H9 (cell line): ENCODE results near the gene DKK3. TPM values are rescaled to one million over a fixed set of nuclear protein-coding genes. Genes with fewer than 3 reads are reported as not detected.
A peak's percentile ranks its signal among the peaks of the same experiment; 100 is the strongest.

Experiments
- DNase-seq: peaks from one replicate; pipeline ENCODE4 v3.0.0-alpha.2; 2017
- H2AFZ ChIP-seq: one replicate; pipeline ENCODE4 v1.6.1; 2013; ENCODE audit warnings: mild to moderate bottlenecking, low read length, control low read depth, moderate library complexity
- H2AK5ac ChIP-seq: 2 replicates; pipeline ENCODE4 v1.6.1; 2013; ENCODE audit warnings: low read length, control low read depth, mixed read lengths; ENCODE audit not compliant: insufficient read length
- H2BK120ac ChIP-seq: one replicate; pipeline ENCODE4 v1.6.1; 2013; ENCODE audit warnings: low read depth, mild to moderate bottlenecking, low read length, control low read depth, inconsistent platforms; ENCODE audit not compliant: poor library complexity, severe bottlenecking
- H2BK12ac ChIP-seq: 2 replicates; pipeline ENCODE4 v1.6.1; 2013; ENCODE audit warnings: low read length, control low read depth, mixed read lengths, low read depth; ENCODE audit not compliant: insufficient read length
- H2BK15ac ChIP-seq: 2 replicates; pipeline ENCODE4 v1.6.1; 2013; ENCODE audit warnings: low read depth, low read length, control low read depth
- H2BK20ac ChIP-seq: one replicate; pipeline ENCODE4 v1.6.1; 2013; ENCODE audit warnings: low read depth, mild to moderate bottlenecking, low read length, control low read depth, inconsistent platforms; ENCODE audit not compliant: poor library complexity, severe bottlenecking
- H2BK5ac ChIP-seq: 2 replicates; pipeline ENCODE4 v1.6.1; 2013; ENCODE audit warnings: low read length, control low read depth, mixed read lengths; ENCODE audit not compliant: insufficient read length
- H3K14ac ChIP-seq: 2 replicates; pipeline ENCODE4 v1.6.1; 2013; ENCODE audit warnings: low read length, control low read depth; ENCODE audit not compliant: insufficient read depth
- H3K18ac ChIP-seq: 2 replicates; pipeline ENCODE4 v1.6.1; 2013; ENCODE audit warnings: low read depth, mild to moderate bottlenecking, mixed read lengths, low read length, control low read depth; ENCODE audit not compliant: insufficient read length
- H3K23ac ChIP-seq: 2 replicates; pipeline ENCODE4 v1.6.1; 2013; ENCODE audit warnings: low read length, control low read depth, mixed read lengths, low read depth; ENCODE audit not compliant: insufficient read length
- H3K23me2 ChIP-seq: 2 replicates; pipeline ENCODE4 v1.6.1; 2013; ENCODE audit warnings: low read depth, mild to moderate bottlenecking, mixed read lengths, low read length, control low read depth; ENCODE audit not compliant: insufficient read length, poor library complexity, severe bottlenecking
- H3K27ac ChIP-seq: 2 replicates; pipeline ENCODE4 v1.5.1; 2013; ENCODE audit warnings: low read length, control low read depth, mixed read lengths, low read depth; ENCODE audit not compliant: insufficient read length
- H3K27me3 ChIP-seq: 2 replicates; pipeline ENCODE4 v1.6.1; 2013; ENCODE audit warnings: low read length, control low read depth, inconsistent platforms; ENCODE audit not compliant: insufficient read depth
- H3K4ac ChIP-seq: 2 replicates; pipeline ENCODE4 v1.6.1; 2013; ENCODE audit warnings: low read depth, mild to moderate bottlenecking, control low read depth, inconsistent platforms, low read length, moderate library complexity
- H3K4me1 ChIP-seq: 2 replicates; pipeline ENCODE4 v1.6.1; 2013; ENCODE audit warnings: low read length, control low read depth, inconsistent platforms; ENCODE audit not compliant: insufficient read depth
- H3K4me2 ChIP-seq: 2 replicates; pipeline ENCODE4 v1.6.1; 2013; ENCODE audit warnings: low read length, control low read depth, mixed read lengths; ENCODE audit not compliant: insufficient read length, insufficient read depth
- H3K56ac ChIP-seq: 2 replicates; pipeline ENCODE4 v1.6.1; 2013; ENCODE audit warnings: low read depth, mild to moderate bottlenecking, mixed read lengths, low read length, control low read depth; ENCODE audit not compliant: insufficient read length
- H3K79me1 ChIP-seq: 2 replicates; pipeline ENCODE4 v1.6.1; 2013; ENCODE audit warnings: low read depth, mild to moderate bottlenecking, moderate library complexity, low read length, control low read depth, inconsistent platforms; ENCODE audit not compliant: insufficient read depth, poor library complexity, severe bottlenecking
- H3K79me2 ChIP-seq: 2 replicates; pipeline ENCODE4 v1.6.1; 2013; ENCODE audit warnings: low read length, control low read depth, inconsistent platforms; ENCODE audit not compliant: insufficient read depth
- H3K9ac ChIP-seq: 2 replicates; pipeline ENCODE4 v1.6.1; 2013; ENCODE audit warnings: low read length, control low read depth, mixed read lengths; ENCODE audit not compliant: insufficient read length; ENCODE audit errors: extremely low read depth
- H3K9me3 ChIP-seq: one replicate; pipeline ENCODE4 v1.6.1; 2013; ENCODE audit warnings: low read depth, low read length, inconsistent platforms; ENCODE audit not compliant: control insufficient read depth
- H3T11ph ChIP-seq: one replicate; pipeline ENCODE4 v1.6.1; 2013; ENCODE audit warnings: mild to moderate bottlenecking, low read length, control low read depth, inconsistent platforms
- H4K20me1 ChIP-seq: one replicate; pipeline ENCODE4 v1.6.1; 2013; ENCODE audit not compliant: control insufficient read depth, insufficient read length, insufficient read depth
- H4K5ac ChIP-seq: 2 replicates; pipeline ENCODE4 v1.6.1; 2013; ENCODE audit warnings: low read depth, mild to moderate bottlenecking, mixed read lengths, low read length, control low read depth; ENCODE audit not compliant: insufficient read length
- H4K8ac ChIP-seq: replicated peaks from 2 replicates; pipeline ENCODE4 v1.6.1; 2013; ENCODE audit warnings: low read length, control low read depth, mixed read lengths, low read depth; ENCODE audit not compliant: insufficient read length
- H4K91ac ChIP-seq: 2 replicates; pipeline ENCODE4 v1.6.1; 2013; ENCODE audit warnings: low read depth, mild to moderate bottlenecking, moderate library complexity, mixed read lengths, low read length, control low read depth; ENCODE audit not compliant: insufficient read length
- H3K27ac Mint-ChIP-seq, 3 experiments: 2 replicates in 2 of 3; 3 replicates in 1 of 3; pipeline ENCODE4 v1.8.0; 2020 to 2021; ENCODE audit warnings: mixed read lengths in 3 of 3, mild to moderate bottlenecking in 1 of 3, moderate library complexity in 1 of 3
- H3K27me3 Mint-ChIP-seq: 2 replicates; pipeline ENCODE4 v1.8.0; 2021; ENCODE audit warnings: low read depth, mild to moderate bottlenecking, moderate library complexity, mixed read lengths
- H3K36me3 Mint-ChIP-seq, 3 experiments: 2 replicates in 2 of 3; 3 replicates in 1 of 3; pipeline ENCODE4 v1.8.0; 2020 to 2021; ENCODE audit warnings: low read depth in 3 of 3, mixed read lengths in 3 of 3; ENCODE audit not compliant: insufficient read depth in 1 of 3
- H3K4me1 Mint-ChIP-seq, 2 experiments: 2 replicates each; pipeline ENCODE4 v1.8.0; 2020; ENCODE audit warnings: mixed read lengths in 2 of 2
- H3K4me3 Mint-ChIP-seq, 2 experiments: 2 replicates in 1 of 2; 3 replicates in 1 of 2; pipeline ENCODE4 v1.8.0; 2020 to 2021; ENCODE audit warnings: mild to moderate bottlenecking in 2 of 2, mixed read lengths in 2 of 2, moderate library complexity in 1 of 2
- H3K9me3 Mint-ChIP-seq, 2 experiments: 2 replicates in 1 of 2; 3 replicates in 1 of 2; pipeline ENCODE4 v1.8.0; 2020; ENCODE audit warnings: mild to moderate bottlenecking in 2 of 2, mixed read lengths in 2 of 2, moderate library complexity in 1 of 2
- CTCF ChIP-seq: fragments of 200-600 bp; sonication (generic); conservative IDR thresholded peaks from 3 replicates; pipeline ENCODE4 v1.8.0; 2021; ENCODE audit warnings: antibody characterized with exemption, mild to moderate bottlenecking
- WGBS: extraction: QIAGEN DNeasy Blood & Tissue Kit; methylation state at CpG from one replicate; pipeline ENCODE4 v1.1.7; 2013; ENCODE audit warnings: missing lambda C conversion rate, low lambda C conversion rate, mixed read lengths; ENCODE audit not compliant: insufficient read length; ENCODE audit errors: extremely low coverage; 5-methylcytosine and 5-hydroxymethylcytosine counted together
- total RNA-seq: library from RNA; stranded (reverse); gene quantifications from 2 replicates; pipeline ENCODE4 v1.2.1, GENCODE V29; 2021

Gene DKK3
- total RNA-seq, 1 experiment from 2014 or later, result 17.1 TPM

DNA sequence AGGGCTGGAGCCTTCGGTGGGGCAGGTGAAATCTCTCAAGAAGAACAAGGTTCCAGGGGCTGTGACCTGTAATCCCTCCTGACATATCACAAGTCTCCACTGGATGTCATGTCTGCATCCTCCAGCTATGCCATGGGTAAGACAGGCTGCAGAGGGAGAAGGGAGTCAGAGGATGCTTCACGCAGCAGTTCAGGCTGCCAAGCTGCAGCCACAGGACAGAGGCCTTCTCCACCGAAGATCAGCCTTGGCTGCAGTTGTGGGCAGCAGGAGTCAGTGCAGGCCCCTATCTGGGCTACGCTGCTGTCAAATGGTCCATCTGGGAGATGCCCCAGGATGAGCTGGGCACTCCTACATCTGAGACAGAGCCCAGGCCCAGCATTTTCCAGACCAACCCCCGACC, 25.0 kb downstream of the DKK3 start:
- Histone ChIP-seq H2AK5ac (no peak overlapping the region), H3K79me2 (no peaks in the 10 kb centered on the region), H4K91ac (no peak overlapping the region), H4K8ac (no peak overlapping the region), H3K18ac (no peak overlapping the region), H2BK20ac (no peak overlapping the region), H2BK12ac (no peak overlapping the region), H3K4ac (no peak overlapping the region), H4K20me1 (no peaks in the 10 kb centered on the region), H3K27me3 (no peaks in the 10 kb centered on the region), H3K23ac (no peak overlapping the region), H3K56ac (no peak overlapping the region), H3K27ac (no peak overlapping the region), H2BK5ac (peak overlapping the region; percentile 56), H2AFZ (no peak overlapping the region), H3K14ac (no peak overlapping the region), H2BK15ac (no peak overlapping the region), H3K4me2 (no peak overlapping the region), H3K79me1 (no peaks in the 10 kb centered on the region), H3T11ph (no peak overlapping the region), H3K9me3 (no peaks in the 10 kb centered on the region), H3K23me2 (no peaks in the 10 kb centered on the region), H2BK120ac (no peak overlapping the region), H4K5ac (no peak overlapping the region), H3K4me1 (peaks cover 3% of the 10 kb centered on the region; the same call in 1 of the 2 replicates), H3K9ac (no peak overlapping the region)
- no CpG with 5 or more reads among the region's 5 CpGs for WGBS
- no peak overlapping the region for H3K4me3 Mint-ChIP-seq
- H3K9me3 Mint-ChIP-seq, result peaks cover 0 to 2% of the 10 kb centered on the region in 2 experiments; a peak in 1 of 5 replicates
- DNase-seq, result peak; percentile 17
- peaks cover 0 to 8% (median 5%) of the 10 kb centered on the region in 3 experiments; a peak in 6 of 7 replicates for H3K36me3 Mint-ChIP-seq
- no peaks in the 10 kb centered on the region; the same call in 1 of the 2 replicates for H3K27me3 Mint-ChIP-seq
- H3K4me1 Mint-ChIP-seq, result peaks cover 20 to 21% of the 10 kb centered on the region in 2 experiments
- no peak for TF ChIP-seq CTCF
- no peak overlapping the region for H3K27ac Mint-ChIP-seq
